GM12878 (cell line): ENCODE results near the gene PLCG2. TPM values are rescaled to one million over a fixed set of nuclear protein-coding genes. Genes with fewer than 3 reads are reported as not detected.

ENCODE experiments used
- ATF7 ChIP-seq: fragments of 450-650 bp; IDR thresholded peaks from 2 replicates; pipeline ENCODE4 v1.6.1; 2016; ENCODE audit warnings: low read depth, mild to moderate bottlenecking
- BRCA1 ChIP-seq: IDR thresholded peaks from 2 replicates; pipeline ENCODE4 v1.6.1; 2011; ENCODE audit warnings: low read depth, low read length, improper control_type of control experiment
- DPF2 ChIP-seq: fragments of 450-650 bp; IDR thresholded peaks from 2 replicates; pipeline ENCODE4 v1.6.1; 2017; ENCODE audit warnings: mild to moderate bottlenecking
- ESRRA ChIP-seq: IDR thresholded peaks from 2 replicates; pipeline ENCODE4 v1.6.1; 2012; ENCODE audit warnings: mild to moderate bottlenecking, low read length, improper control_type of control experiment
- ETV6 ChIP-seq, 2 experiments: fragments of 450-650 bp in 1 of 2; IDR thresholded peaks in 1 of 2; conservative IDR thresholded peaks in 1 of 2; 2 replicates each; pipeline ENCODE4 v1.6.1; 2014; ENCODE audit warnings: antibody characterized with exemption in 1 of 2, borderline replicate concordance in 1 of 2, low read depth in 1 of 2, mild to moderate bottlenecking in 1 of 2, moderate library complexity in 1 of 2
- EZH2 ChIP-seq: IDR thresholded peaks from 2 replicates; pipeline ENCODE4 v1.6.1; 2012; ENCODE audit warnings: low read depth, mild to moderate bottlenecking, control low read depth, inconsistent platforms, low read length, borderline replicate concordance; ENCODE audit not compliant: control insufficient read depth
- MEF2B ChIP-seq: fragments of 450-650 bp; IDR thresholded peaks from 2 replicates; pipeline ENCODE4 v1.6.1; 2018; ENCODE audit warnings: mild to moderate bottlenecking, moderate library complexity; ENCODE audit not compliant: partially characterized antibody, poor library complexity, severe bottlenecking
- MTA2 ChIP-seq: fragments of 450-650 bp; IDR thresholded peaks from 2 replicates; pipeline ENCODE4 v1.6.1; 2016; ENCODE audit warnings: low read depth, mild to moderate bottlenecking, moderate library complexity
- NFIC ChIP-seq: IDR thresholded peaks from 2 replicates; pipeline ENCODE4 v1.6.1; 2012; ENCODE audit warnings: low read depth, mild to moderate bottlenecking, inconsistent platforms, low read length, moderate library complexity
- NFYA ChIP-seq: IDR thresholded peaks from 2 replicates; pipeline ENCODE4 v1.6.1; 2011; ENCODE audit warnings: low read depth, mild to moderate bottlenecking, low read length, improper control_type of control experiment, borderline replicate concordance
- PAX5 ChIP-seq: IDR thresholded peaks from 2 replicates; pipeline ENCODE4 v1.6.1; 2011; ENCODE audit warnings: low read depth, low read length, borderline replicate concordance
- RAD21 ChIP-seq: IDR thresholded peaks from 2 replicates; pipeline ENCODE4 v1.6.1; 2011; ENCODE audit warnings: mild to moderate bottlenecking, low read depth, low read length, moderate library complexity; ENCODE audit not compliant: insufficient read depth
- SMARCA5 ChIP-seq: fragments of 450-650 bp; IDR thresholded peaks from 2 replicates; pipeline ENCODE4 v1.6.1; 2017; ENCODE audit warnings: mild to moderate bottlenecking
- SMC3 ChIP-seq: IDR thresholded peaks from 2 replicates; pipeline ENCODE4 v1.6.1; 2011; ENCODE audit warnings: low read length, improper control_type of control experiment, borderline replicate concordance
- ZBED1 ChIP-seq: IDR thresholded peaks from 2 replicates; pipeline ENCODE4 v1.6.1; 2016; ENCODE audit warnings: borderline replicate concordance
- polyA plus RNA-seq, 11 experiments: library from polyadenylated mRNA; depleted of rRNA in 4 of 11; unstranded in 6 of 11; stranded (reverse) in 5 of 11; fragments of >200 nt; fragmentation: Nextera tagmentation in 4 of 11; fragmentation: Illumina TruSeq in 1 of 11; extraction: Ambion mirVana in 4 of 11; extraction: Trizol in 1 of 11; gene quantifications; 1 replicate in 1 of 11; 2 replicates in 10 of 11; pipeline versions ENCODE4 v1.2.1 to v1.2.3, GENCODE V29; 2011 to 2016; ENCODE audit warnings: inconsistent platforms in 2 of 11, missing spikeins in 2 of 11, low read depth in 1 of 11
- total RNA-seq, 4 experiments: library from RNA; depleted of rRNA in 3 of 4; stranded (reverse); fragments of >200 nt in 3 of 4; fragmentation: Illumina TruSeq in 1 of 4; extraction: Trizol in 1 of 4; gene quantifications; 2 replicates each; pipeline versions ENCODE4 v1.2.1 to v1.2.3, GENCODE V29; 2013 to 2021
- TF ChIP-seq, protein P1 (sequence below): fragments of 450-650 bp; IDR thresholded peaks from 2 replicates; pipeline ENCODE4 v1.6.1; 2017; ENCODE audit warnings: mild to moderate bottlenecking, low read depth, inconsistent platforms; ENCODE audit not compliant: poor library complexity, severe bottlenecking
- TF ChIP-seq, protein P2 (sequence below), 3 experiments: IDR thresholded peaks in 2 of 3; conservative IDR thresholded peaks in 1 of 3; 2 replicates each; pipeline ENCODE4 v1.5.1; 2011; ENCODE audit warnings: low read depth in 3 of 3, low read length in 3 of 3, mild to moderate bottlenecking in 3 of 3, control low read depth in 2 of 3, moderate library complexity in 2 of 3, inconsistent platforms in 1 of 3, mixed read lengths in 1 of 3; ENCODE audit not compliant: control insufficient read depth in 2 of 3, insufficient read depth in 1 of 3; ENCODE audit errors: extremely low read depth in 1 of 3
- TF ChIP-seq, protein P3 (sequence below): fragments of 450-650 bp; IDR thresholded peaks from 2 replicates; pipeline ENCODE4 v1.6.1; 2014; ENCODE audit warnings: mild to moderate bottlenecking
- TF ChIP-seq, protein P4 (sequence below): IDR thresholded peaks from 2 replicates; pipeline ENCODE4 v1.6.1; 2011; ENCODE audit warnings: mild to moderate bottlenecking, low read depth, low read length, moderate library complexity; ENCODE audit not compliant: insufficient replicate concordance
- TF ChIP-seq, protein P5 (sequence below): fragments of 450-650 bp; conservative IDR thresholded peaks from 2 replicates; pipeline ENCODE4 v1.6.1; 2017; ENCODE audit warnings: mild to moderate bottlenecking, moderate library complexity

PLCG2 gene
- total and polyA plus RNA-seq, 10 of the 15 experiments (the other 5 are each of a cell fraction or from before 2014, with no cell fraction given), result 47.6 to 256 (median 149) TPM

DNA sequence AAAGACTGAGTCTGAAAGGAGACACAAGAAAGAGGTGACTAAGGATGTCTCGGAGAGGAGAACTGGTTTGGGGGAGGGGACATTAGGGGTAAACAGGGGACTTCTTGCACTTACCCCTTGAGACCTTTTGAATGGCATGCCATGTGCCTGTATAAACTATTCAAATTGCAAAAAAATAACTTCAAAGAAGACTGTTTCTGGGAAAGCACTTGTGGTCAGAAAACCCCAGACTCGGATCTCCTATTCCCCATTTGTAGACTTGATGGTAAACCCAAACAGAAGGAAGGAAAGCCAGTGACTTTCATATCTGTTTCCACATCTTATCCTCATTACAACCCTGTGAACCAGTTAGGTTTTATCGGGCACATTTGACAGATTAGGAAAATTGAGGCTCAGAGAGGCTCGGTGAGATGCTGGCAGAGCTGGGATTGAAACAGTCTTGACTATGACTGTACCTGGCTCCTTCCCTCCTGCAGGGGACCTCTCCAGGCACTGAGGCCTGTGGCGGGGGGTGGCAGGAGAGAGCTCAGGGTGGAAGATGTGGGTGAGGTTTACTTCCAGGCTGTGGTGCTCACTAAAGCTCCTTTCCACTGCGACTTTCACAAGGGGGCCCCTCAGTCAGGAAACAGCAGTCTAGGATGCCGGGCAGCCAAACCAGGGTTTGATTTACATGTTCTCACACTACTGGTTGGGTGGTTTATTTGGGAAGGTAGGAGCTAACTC lies 30.5 kb upstream of the PLCG2 start (continued):
- TF ChIP-seq, protein P1, sequence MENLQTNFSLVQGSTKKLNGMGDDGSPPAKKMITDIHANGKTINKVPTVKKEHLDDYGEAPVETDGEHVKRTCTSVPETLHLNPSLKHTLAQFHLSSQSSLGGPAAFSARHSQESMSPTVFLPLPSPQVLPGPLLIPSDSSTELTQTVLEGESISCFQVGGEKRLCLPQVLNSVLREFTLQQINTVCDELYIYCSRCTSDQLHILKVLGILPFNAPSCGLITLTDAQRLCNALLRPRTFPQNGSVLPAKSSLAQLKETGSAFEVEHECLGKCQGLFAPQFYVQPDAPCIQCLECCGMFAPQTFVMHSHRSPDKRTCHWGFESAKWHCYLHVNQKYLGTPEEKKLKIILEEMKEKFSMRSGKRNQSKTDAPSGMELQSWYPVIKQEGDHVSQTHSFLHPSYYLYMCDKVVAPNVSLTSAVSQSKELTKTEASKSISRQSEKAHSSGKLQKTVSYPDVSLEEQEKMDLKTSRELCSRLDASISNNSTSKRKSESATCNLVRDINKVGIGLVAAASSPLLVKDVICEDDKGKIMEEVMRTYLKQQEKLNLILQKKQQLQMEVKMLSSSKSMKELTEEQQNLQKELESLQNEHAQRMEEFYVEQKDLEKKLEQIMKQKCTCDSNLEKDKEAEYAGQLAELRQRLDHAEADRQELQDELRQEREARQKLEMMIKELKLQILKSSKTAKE, result peak; percentile 32
- no peak for TF ChIP-seq NFYA
- TF ChIP-seq, protein P2, sequence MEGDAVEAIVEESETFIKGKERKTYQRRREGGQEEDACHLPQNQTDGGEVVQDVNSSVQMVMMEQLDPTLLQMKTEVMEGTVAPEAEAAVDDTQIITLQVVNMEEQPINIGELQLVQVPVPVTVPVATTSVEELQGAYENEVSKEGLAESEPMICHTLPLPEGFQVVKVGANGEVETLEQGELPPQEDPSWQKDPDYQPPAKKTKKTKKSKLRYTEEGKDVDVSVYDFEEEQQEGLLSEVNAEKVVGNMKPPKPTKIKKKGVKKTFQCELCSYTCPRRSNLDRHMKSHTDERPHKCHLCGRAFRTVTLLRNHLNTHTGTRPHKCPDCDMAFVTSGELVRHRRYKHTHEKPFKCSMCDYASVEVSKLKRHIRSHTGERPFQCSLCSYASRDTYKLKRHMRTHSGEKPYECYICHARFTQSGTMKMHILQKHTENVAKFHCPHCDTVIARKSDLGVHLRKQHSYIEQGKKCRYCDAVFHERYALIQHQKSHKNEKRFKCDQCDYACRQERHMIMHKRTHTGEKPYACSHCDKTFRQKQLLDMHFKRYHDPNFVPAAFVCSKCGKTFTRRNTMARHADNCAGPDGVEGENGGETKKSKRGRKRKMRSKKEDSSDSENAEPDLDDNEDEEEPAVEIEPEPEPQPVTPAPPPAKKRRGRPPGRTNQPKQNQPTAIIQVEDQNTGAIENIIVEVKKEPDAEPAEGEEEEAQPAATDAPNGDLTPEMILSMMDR (IDR thresholded peaks at IDR 0.05 in 2 of 3, conservative IDR thresholded peaks at IDR 0.05 in 1 of 3; ENCODE audit: control insufficient read depth in 2 of 3, extremely low read depth in 1 of 3, insufficient read depth in 1 of 3, low read depth in 3 of 3, low read length in 3 of 3), result peak in 2 of 3 experiments; percentile 13 to 16; a peak in 1 of 6 replicates
- peak; percentile 75 for TF ChIP-seq SMARCA5
- TF ChIP-seq ESRRA, result no peak
- TF ChIP-seq, protein P3, sequence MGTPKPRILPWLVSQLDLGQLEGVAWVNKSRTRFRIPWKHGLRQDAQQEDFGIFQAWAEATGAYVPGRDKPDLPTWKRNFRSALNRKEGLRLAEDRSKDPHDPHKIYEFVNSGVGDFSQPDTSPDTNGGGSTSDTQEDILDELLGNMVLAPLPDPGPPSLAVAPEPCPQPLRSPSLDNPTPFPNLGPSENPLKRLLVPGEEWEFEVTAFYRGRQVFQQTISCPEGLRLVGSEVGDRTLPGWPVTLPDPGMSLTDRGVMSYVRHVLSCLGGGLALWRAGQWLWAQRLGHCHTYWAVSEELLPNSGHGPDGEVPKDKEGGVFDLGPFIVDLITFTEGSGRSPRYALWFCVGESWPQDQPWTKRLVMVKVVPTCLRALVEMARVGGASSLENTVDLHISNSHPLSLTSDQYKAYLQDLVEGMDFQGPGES, result no peak
- peak; percentile 34; the same call in 1 of the 2 replicates for TF ChIP-seq DPF2
- peak; percentile 13; the same call in 1 of the 2 replicates for TF ChIP-seq SMC3
- TF ChIP-seq, protein P4, sequence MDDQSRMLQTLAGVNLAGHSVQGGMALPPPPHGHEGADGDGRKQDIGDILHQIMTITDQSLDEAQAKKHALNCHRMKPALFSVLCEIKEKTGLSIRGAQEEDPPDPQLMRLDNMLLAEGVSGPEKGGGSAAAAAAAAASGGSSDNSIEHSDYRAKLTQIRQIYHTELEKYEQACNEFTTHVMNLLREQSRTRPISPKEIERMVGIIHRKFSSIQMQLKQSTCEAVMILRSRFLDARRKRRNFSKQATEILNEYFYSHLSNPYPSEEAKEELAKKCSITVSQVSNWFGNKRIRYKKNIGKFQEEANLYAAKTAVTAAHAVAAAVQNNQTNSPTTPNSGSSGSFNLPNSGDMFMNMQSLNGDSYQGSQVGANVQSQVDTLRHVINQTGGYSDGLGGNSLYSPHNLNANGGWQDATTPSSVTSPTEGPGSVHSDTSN, result no peak
- no peak for TF ChIP-seq EZH2
- TF ChIP-seq BRCA1, result no peak
- peak; percentile 19; the same call in 1 of the 2 replicates for TF ChIP-seq MTA2
- TF ChIP-seq MEF2B, result peak; percentile 40
- TF ChIP-seq ZBED1, result no peak
- TF ChIP-seq NFIC, result 0 out of 2 replicates have a peak, but pooled peaks have one; percentile 63
- no peak for TF ChIP-seq PAX5
- TF ChIP-seq ATF7, result no peak
- TF ChIP-seq RAD21, result 0 out of 2 replicates have a peak, but pooled peaks have one; percentile 3
- TF ChIP-seq ETV6 (conservative IDR thresholded peaks at IDR 0.05 in 1 of 2, IDR thresholded peaks at IDR 0.05 in 1 of 2; ENCODE audit: borderline replicate concordance in 1 of 2, low read depth in 1 of 2), result 0 out of 4 replicates have a peak, but pooled peaks of 1 of the 2 experiments have one; percentile 22
- TF ChIP-seq, protein P5, sequence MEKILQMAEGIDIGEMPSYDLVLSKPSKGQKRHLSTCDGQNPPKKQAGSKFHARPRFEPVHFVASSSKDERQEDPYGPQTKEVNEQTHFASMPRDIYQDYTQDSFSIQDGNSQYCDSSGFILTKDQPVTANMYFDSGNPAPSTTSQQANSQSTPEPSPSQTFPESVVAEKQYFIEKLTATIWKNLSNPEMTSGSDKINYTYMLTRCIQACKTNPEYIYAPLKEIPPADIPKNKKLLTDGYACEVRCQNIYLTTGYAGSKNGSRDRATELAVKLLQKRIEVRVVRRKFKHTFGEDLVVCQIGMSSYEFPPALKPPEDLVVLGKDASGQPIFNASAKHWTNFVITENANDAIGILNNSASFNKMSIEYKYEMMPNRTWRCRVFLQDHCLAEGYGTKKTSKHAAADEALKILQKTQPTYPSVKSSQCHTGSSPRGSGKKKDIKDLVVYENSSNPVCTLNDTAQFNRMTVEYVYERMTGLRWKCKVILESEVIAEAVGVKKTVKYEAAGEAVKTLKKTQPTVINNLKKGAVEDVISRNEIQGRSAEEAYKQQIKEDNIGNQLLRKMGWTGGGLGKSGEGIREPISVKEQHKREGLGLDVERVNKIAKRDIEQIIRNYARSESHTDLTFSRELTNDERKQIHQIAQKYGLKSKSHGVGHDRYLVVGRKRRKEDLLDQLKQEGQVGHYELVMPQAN, result 0 out of 2 replicates have a peak, but pooled peaks have one; percentile 22
